Neural cell (in vitro differentiated cells): ENCODE results near the gene DAGLA.

Experiments used
- CTCF ChIP-seq: fragments of 450-650 bp; IDR thresholded peaks from 2 replicates; pipeline ENCODE4 v1.5.1; 2014; ENCODE audit warnings: antibody characterized with exemption, mild to moderate bottlenecking, moderate library complexity; ENCODE audit not compliant: poor library complexity, severe bottlenecking
- EP300 ChIP-seq: fragments of 450-650 bp; conservative IDR thresholded peaks from 2 replicates; pipeline ENCODE4 v1.6.1; 2014; ENCODE audit warnings: antibody characterized with exemption, mild to moderate bottlenecking, moderate library complexity; ENCODE audit not compliant: poor library complexity, severe bottlenecking
- EZH2 ChIP-seq: fragments of 200-600, 300-800 bp; shearing (Covaris generic), sonication (generic); IDR thresholded peaks from 2 replicates; pipeline ENCODE4 v1.6.1; 2014; ENCODE audit warnings: antibody characterized with exemption, low read length, borderline replicate concordance, mild to moderate bottlenecking; ENCODE audit not compliant: insufficient read depth, poor library complexity, severe bottlenecking
- MXI1 ChIP-seq: fragments of 450-650 bp; conservative IDR thresholded peaks from 2 replicates; pipeline ENCODE4 v1.6.1; 2014; ENCODE audit warnings: antibody characterized with exemption, mild to moderate bottlenecking; ENCODE audit not compliant: poor library complexity, severe bottlenecking
- POLR2AphosphoS5 ChIP-seq: IDR thresholded peaks from 2 replicates; pipeline ENCODE4 v1.6.1; 2012
- RAD21 ChIP-seq: fragments of 450-650 bp; conservative IDR thresholded peaks from 2 replicates; pipeline ENCODE4 v1.6.1; 2014; ENCODE audit warnings: antibody characterized with exemption, mild to moderate bottlenecking, moderate library complexity
- SMC3 ChIP-seq: fragments of 450-650 bp; conservative IDR thresholded peaks from 2 replicates; pipeline ENCODE4 v1.6.1; 2014; ENCODE audit warnings: antibody characterized with exemption, mild to moderate bottlenecking, moderate library complexity; ENCODE audit not compliant: poor library complexity
- TF ChIP-seq, protein P1 (sequence below): IDR thresholded peaks from 2 replicates; pipeline ENCODE4 v1.6.1; 2012; ENCODE audit warnings: borderline replicate concordance

DNA sequence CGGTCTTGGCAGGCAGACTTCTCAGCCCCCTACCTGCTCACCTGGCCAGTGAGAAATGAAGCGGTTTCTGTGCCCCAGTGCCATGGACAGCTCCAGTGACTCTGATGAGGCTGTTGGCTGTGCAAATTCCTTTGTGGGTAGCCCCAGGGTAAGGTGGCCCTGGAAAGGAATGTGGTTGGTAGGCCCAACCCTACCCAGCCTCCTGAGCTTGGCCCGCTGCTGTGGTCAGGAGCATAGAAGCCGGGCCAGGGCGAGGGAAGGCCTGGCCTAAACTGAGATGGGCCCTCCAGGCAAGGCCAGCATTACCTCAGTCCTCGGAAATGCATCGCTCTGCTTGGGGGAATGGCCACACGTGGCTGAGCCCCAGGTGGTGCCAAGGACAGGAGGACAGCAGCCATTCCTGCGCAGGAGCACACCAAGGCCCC lies 16.9 kb downstream of the DAGLA start:
- no peak for TF ChIP-seq EP300
- TF ChIP-seq CTCF, result no peak
- TF ChIP-seq POLR2AphosphoS5, result no peak
- no peak for TF ChIP-seq SMC3
- TF ChIP-seq MXI1, result no peak
- no peak for TF ChIP-seq EZH2
- TF ChIP-seq, protein P1, sequence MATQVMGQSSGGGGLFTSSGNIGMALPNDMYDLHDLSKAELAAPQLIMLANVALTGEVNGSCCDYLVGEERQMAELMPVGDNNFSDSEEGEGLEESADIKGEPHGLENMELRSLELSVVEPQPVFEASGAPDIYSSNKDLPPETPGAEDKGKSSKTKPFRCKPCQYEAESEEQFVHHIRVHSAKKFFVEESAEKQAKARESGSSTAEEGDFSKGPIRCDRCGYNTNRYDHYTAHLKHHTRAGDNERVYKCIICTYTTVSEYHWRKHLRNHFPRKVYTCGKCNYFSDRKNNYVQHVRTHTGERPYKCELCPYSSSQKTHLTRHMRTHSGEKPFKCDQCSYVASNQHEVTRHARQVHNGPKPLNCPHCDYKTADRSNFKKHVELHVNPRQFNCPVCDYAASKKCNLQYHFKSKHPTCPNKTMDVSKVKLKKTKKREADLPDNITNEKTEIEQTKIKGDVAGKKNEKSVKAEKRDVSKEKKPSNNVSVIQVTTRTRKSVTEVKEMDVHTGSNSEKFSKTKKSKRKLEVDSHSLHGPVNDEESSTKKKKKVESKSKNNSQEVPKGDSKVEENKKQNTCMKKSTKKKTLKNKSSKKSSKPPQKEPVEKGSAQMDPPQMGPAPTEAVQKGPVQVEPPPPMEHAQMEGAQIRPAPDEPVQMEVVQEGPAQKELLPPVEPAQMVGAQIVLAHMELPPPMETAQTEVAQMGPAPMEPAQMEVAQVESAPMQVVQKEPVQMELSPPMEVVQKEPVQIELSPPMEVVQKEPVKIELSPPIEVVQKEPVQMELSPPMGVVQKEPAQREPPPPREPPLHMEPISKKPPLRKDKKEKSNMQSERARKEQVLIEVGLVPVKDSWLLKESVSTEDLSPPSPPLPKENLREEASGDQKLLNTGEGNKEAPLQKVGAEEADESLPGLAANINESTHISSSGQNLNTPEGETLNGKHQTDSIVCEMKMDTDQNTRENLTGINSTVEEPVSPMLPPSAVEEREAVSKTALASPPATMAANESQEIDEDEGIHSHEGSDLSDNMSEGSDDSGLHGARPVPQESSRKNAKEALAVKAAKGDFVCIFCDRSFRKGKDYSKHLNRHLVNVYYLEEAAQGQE, result no peak
- no peak for TF ChIP-seq RAD21
